Activated CD8-positive, alpha-beta memory T cell treated with anti-CD3 and anti-CD28 coated beads for 4 hours (primary cell): ENCODE measurements around the gene PPFIBP2.
"Not testable (repeated sequence)": the region's sequence is repeated elsewhere in the genome, so short reads cannot be mapped to it uniquely, and the experiment has no call there.

Experiments used
- DNase-seq, 2 donors: peaks; one replicate each; pipeline ENCODE4 v3.0.0-alpha.2; 2020; ENCODE audit warnings: low read depth in 2 of 2

The PPFIBP2 gene

DNA sequence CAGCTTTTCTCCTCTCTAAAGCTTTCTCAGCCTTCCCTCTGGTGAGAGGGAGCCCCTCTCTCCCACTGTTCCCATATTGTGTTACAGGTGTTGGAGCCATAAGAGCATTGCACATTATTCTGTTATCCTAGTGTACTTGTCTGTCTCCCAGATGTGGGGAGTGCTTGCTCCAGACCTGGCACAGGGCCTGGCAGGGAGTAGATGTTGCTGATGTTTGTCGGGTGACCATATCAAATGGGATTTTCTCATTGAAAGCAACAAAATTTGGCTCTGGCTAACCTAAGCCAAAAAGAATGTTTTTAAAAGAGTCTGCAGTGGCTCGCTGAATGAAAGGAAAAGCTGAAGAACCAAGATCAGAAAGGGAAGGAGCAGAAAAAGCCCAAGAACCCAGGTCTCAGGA is 118.4 kb downstream of the PPFIBP2 start:
- no peak for DNase-seq

DNA sequence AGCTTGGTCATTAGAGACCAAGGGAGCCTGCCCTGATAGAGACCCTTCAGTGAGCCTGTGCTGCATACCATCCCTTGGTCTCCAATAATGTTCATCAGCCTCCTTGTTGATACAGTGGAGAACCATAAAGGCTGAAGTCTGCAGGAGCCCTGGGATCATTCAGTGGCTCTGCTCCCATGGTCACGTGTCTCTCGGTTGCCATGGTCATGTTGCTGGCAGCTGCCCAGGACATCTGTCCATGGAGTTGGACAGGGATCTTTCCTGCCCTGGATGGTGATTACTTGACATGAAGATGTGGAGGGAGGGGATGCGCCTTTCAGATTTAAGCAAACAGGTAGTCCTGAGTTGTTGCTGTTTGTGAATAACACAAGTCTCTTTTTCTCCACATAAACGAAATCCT is 121.3 kb downstream of the PPFIBP2 start:
- DNase-seq: no peak

DNA sequence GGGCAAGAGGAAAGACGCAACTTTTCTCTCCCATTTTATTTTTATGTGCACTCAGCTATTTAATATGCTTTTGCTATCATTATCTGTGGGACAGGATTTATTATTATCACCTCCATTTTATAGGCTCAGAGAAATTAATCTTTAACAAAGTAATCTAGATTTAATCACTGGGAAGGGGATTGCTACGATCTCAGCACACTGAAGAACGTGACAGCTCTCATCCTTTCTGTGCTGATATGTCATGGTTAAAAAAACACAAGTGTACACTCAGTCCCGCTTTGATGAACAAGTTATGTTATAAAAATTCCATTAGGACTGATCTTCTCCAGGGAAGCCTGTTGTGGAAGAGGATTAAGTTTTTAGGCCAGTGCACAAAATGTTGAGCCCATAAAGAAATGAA is 121.9 kb downstream of the PPFIBP2 start:
- DNase-seq: no peak

DNA sequence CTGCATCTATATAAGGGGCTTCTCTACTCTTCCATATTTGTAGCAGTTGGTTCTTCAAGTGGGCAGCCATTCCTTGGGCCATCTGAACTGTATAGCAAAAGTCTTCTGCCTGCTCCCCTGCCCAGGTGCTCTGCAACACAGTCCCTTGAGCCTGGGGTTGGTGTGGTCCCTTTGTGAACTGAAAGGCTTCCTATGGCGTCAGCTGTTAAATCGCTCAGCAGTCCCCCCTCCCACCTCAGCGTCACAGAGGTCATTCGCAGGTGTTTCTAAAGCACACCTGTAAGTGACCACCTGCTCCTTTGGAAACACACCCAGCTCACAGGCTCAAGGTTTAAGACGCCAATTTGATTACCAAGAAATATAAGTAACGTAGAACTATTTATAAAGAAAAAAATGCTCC is 122.6 kb downstream of the PPFIBP2 start:
- no peak for DNase-seq

DNA sequence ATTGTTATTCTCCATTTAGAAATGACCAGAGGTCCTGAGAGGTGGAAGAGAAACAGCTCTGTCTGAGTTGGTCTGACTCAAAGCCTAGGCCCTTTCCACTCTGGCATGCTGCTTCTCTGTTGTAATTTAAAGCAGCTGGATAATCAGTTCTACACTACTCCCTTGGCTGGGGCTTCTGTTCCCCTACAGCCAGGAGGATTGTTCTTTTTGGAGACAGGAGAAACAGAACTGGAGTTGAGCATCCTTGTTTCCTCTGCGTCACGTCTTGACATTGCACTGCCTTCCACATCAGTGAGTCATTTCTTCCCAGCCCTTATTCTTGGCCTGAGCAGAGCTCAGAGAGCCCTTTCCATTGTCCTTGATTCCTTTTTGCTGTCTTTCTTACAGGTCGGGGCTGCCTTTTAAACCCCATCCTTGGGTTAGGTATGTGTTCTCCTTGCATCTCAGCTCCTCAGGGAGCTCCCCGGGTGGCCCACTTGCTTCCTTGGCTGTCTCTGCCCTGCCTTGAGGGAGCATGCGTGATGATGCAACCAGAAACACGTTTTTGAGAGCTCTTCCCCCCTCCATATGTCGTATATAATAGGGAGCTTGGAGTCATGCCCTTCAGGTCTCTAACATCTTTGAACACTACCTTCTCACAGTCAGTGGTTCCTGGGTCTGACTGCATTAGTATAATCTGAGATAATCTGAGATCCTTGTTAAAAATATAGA is 123.8 kb downstream of the PPFIBP2 start:
- DNase-seq: no peak

DNA sequence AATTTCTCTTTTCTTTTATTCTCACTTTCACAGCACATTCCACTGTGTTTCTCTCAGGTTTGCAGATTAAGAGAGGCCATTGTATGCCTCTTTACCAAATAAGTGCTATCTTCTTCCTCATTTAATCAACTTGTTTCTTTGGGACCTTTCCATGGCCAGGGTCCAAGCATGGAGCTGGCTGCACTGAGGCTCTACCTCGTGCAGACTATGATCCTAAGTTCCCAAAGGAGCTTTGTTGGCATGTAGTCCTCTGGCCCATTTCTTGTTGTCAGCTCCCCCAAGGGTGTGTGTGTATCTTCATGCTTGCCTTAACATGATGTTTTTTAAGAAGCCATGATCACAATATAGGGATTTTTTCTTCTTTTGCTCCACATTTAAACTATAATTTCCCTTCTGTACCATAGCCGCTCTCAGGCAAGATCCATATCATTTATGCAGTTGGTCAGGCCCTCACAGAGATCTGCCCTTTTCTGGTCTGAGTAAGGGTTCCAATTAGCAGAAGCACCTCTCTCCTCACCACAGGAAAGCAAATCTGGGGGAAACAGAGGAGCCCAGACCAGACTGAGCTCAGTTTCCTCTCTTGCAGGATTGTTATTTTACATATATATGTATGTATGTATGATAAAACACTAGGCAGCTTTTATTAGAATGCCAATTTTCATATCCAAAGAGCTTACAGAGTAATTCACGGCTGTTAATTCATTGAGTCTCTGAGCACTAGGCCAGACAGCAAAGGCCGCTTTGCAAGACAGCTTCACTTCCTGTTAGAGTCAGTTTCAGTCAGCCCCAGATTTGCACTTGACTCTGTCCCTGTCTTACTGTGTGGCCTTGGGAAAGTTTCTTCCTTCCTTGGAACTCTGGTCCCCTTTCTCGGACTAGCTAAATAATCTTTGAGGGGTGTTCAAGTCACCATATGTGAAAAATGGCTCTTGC is 125.2 kb downstream of the PPFIBP2 start:
- DNase-seq: no peak

DNA sequence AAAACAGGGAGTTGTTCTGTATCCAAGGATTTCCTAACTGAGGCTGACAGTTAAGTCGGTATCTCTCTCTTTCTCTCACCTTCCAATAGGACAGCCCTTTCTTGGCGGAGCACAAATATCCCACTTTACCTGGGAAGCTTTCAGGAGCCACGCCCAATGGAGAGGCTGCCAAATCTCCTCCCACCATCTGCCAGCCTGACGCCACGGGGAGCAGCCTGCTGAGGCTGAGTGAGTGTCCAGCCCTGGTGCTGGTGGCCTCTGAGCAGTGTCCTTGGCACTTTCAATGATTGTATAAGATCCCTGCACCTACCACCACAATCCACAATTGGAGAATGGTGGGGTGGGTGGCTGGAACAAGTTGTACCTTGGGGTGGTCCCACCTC is 125.8 kb downstream of the PPFIBP2 start:
- DNase-seq: no peak

DNA sequence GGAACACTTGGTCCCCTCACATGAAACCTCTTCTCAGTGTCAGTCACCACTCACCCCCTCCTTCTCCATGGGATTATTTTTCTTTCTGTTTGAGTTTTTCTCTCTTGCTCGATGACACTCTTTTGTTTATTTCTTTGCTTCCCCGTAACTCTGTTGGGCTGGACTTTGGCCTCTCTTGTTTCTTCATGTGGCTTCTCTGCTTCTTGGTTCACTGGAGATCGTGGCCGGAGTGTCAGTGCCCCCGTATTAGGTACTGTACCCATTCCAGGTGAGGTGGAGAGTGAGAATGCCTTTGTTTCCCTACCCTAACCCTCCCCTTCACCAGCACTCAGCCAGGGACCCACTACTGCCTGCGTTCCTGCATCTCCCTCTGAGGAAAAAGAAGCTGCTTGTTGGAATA is 127.0 kb downstream of the PPFIBP2 start:
- no peak for DNase-seq

DNA sequence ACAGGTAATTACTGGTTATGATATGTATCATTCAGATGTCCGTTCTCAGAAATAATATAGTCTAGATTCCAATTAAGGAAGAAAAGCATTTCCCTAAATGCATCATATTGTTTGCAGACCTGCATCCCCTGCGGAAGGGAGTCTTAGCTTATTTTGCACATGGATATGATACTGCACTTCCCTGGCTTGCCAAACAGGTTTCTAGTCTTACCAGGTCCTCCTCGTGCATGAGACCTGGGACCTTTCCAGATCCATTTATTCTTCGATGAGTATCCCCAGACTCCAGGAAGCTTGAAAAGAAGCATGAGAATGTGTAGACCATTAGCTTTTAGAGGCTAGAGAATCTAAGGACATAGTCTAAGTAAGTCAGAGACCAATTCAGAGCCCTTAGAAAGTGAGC is 128.9 kb downstream of the PPFIBP2 start:
- no peak for DNase-seq

DNA sequence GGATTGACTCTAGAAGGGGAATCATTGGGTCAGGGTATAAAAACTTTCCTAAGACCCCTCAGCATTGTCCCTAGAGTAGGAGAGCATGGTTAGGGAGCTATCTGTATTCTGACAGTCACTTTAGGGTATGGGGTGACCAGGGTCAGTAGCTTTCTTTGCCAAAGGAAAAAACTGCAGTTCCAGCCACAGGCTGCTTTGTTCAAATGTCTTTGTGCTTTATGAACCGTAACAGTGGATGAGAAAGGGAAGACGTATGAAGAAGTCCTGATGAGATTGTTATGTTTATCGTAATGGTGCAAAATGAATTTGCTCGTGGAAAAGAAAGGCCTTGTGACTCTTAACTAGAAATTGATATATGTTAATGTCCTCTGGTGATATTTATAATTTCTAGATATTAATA is 129.5 kb downstream of the PPFIBP2 start:
- DNase-seq: no peak

DNA sequence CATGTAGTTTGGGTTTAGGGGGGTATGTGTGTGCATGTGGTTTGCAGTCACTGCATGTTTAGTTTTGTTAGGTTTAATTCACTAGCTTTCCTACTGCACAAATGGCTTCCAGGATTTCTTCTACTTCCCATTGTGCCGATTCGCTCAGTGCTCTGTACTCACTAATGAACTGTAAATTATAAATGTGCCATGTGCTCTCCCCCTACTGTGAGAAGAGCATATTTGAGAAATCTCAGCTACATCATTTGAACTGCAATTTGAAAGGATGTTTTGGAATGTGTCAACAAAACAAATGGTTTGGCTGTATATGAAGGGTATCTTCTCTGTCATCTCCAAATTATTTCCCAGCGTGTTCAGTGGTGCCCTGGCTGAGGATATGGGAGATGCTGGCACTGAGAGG is 131.4 kb downstream of the PPFIBP2 start:
- DNase-seq: no peak

DNA sequence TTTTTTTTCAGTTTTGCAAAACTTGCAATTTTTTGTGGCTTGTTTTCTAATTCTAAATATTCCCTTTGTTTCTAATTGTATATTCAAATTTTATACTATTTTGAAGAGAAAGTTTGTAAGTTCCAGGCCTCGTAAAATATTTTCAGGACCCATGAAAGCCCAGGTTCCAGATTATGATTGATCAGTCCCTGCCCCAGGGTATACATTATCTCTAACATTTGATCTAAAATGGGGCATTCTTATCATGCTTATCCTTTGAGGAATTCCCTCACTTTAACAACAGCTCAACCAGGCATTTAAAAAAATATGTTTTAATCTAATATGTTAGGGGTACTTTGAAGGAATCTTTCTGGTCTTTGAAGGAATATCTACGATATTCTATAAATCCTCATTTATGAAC is 133.1 kb downstream of the PPFIBP2 start:
- no peak for DNase-seq

DNA sequence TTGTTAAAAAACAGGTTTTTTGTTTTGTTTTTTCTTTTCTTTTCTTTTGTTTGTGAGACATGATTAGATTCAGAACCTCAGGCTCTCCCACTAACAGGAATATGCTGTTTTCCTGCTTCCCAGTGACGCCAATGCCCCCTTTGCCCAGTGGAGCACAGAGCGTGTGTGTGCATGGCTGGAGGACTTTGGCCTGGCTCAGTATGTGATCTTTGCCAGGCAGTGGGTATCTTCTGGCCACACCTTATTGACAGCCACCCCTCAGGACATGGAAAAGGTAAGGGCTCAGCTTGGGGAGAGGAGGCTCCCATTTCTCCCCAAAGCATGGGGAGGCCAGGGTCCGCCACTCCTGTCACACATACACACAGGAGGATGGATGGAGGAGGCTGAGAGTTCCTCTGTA is 134.5 kb downstream of the PPFIBP2 start:
- no peak for DNase-seq

DNA sequence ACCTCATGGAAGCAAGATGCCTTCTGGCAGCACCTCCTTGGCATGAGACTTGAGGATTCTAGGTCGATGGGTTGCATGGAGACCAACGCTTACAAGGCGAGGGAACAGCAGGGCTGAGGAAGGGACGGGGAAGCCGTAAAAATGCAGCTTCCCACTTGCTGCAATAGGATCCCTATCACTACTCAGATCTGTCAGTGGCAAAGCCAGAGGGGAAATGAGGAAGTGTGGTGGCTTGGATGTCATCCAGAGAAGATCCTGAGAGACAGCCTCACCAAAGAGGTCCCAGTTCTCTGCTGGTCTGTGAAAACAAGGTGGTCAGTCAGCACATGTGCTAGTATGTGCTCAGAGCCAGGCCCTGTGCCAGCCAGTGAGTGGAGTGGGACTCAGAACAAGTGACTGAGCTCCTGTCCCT is 137.3 kb downstream of the PPFIBP2 start:
- DNase-seq: no peak

DNA sequence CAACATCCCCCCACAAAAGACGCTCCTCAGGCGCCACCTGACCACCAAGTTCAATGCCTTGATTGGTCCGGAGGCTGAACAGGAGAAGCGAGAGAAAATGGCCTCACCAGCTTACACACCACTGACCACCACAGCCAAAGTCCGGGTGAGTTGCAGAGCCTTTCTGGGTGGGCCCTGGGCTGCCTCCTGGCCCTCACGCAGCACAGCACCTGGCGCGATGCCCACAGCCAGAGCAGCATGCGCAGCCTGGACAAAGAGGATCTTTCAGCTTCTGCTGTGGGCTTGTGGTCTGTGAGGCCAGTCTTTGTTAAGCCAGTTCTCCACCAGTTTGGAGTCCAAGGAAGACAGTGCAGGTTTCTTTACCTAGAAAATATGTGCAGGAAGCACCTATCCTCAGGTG is 137.9 kb downstream of the PPFIBP2 start:
- DNase-seq: no peak

DNA sequence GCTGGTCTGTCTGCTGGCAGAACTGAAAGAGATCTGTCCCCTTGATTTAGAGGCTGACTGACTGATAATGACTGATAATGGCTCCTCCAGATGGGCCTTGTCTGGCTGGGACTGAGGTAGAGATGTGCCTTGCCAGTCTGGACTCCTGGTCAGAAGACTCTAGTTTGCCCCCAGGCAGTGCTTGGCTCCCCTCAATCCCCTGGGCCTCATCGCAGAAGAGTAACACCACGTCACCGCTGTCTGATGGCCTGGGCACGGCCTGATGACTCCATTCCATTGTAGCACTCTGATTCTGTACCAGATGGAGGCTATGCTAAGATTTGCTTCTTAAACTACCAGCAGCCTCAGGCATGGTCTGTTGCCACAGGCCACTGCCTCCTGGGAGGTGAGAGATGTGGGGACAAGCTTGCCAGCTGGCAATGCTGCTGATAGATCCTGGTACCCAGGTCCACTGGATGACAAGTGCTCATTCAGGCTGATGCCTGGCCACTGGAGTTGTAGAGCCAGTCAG is 140.5 kb downstream of the PPFIBP2 start:
- DNase-seq: no peak

DNA sequence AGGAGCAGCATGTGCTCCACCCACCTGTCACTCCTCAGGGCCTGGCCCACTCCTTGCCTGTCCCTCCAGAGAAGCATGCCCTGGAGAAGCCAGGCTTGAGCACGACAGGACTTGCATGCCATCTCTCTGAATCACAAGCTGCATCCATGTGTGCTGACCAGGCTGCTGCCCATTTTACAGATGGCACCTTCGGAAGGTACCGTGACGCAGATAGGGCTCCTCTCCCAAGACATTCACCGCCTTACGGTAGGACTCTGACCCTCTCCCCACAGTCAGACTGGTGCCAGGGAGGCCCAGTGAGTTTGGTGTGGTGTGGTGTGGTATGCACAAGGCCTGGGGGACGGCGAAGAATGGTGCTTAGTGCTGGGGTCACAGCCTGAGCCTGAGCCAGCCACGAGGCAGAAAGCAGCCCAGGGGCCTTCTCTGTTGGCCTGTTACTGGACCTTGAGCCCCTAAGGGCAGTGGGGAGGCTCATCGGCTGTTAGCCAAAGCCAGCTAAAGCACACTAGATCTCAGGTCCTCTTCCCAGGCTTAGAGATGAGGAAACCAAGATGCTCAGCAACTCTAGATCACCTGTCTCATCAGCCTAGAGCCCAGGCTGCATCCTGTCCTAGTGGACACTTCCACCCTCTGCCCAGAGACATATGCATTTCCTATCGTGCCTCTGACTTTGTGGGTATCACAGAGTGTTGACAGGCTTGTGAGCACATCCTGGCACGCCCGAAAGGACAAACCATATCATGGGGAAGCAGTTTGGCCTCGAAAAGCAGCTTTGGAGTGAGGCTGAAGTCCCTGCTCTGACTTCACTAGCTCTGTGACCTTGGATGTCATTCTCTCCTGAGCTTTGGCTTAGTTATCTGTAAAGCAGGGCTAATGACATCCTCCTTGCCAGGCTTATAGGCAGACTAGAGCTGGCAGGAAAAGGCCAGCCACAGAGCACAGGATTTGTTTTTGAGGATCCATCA is 141.7 kb downstream of the PPFIBP2 start:
- DNase-seq: no peak

DNA sequence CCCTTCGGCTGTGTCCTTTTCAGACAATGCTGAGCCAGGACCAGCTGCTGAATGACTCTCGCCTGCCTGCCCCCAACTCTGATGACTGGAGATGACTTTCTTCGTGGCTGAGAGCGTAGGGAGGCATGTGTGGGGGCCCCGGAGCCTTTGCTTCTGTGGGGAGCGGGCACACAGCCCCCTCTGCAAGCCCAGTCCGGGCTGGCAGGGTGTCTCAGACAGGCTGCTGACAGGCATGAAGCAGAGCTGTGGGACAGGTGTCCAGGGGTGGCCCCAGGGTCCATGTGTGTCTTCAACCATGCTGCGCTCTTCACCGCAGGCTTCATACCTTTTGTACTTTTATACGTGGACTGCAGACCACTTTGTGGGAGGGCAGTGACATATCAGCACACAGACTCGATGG is 142.9 kb downstream of the PPFIBP2 start:
- no peak for DNase-seq

DNA sequence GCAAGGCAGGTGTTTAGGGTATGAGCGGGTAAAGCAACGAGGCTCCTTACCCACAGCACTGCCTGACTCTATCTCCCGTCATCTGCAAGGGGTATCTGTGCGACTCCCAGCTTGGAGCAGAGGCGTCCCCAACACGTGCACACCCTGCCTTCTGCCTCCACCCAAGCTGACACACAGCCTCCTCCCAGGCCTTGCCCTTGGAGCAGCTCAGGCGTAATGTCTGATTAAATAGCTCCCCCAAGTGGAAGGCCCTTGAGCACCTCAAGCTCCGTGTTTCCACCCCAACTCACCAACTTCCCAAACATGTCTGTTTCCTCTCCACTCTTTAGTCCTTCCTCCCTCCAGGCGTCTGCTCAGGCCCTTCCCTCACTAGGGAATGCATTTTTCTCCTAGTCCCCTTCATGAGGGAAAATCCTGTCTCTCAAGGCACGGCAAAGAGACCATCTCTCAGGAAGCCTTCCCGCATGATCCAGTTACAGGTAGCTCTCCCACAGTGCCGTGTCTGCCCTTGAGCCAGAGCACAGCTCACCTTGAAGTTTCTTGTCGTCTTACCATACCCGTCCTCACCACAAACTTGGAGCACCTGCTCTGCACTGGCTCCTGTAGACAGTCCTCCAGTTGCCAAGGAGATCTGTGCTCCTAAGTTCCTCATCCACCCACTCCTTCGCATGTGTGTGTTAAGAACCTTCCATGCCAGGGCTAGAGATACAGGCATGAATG is 143.7 kb downstream of the PPFIBP2 start:
- no peak for DNase-seq

DNA sequence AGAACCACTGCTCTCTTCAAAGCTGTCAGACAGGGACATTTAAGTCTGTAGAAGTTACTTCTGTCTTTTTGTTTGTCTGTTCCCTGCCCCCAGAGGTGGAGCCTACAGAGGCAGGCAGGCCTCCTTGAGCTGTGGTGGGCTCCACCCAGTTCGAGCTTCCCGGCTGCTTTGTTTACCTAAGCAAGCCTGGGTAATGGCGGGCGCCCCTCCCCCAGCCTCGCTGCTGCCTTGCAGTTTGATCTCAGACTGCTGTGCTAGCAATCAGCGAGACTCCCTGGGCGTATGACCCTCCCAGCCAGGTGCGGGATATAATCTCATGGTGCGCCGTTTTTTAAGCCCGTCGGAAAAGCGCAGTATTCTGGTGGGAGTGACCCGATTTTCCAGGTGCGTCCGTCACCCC is 149.7 kb downstream of the PPFIBP2 start:
- not testable (repeated sequence) for DNase-seq

DNA sequence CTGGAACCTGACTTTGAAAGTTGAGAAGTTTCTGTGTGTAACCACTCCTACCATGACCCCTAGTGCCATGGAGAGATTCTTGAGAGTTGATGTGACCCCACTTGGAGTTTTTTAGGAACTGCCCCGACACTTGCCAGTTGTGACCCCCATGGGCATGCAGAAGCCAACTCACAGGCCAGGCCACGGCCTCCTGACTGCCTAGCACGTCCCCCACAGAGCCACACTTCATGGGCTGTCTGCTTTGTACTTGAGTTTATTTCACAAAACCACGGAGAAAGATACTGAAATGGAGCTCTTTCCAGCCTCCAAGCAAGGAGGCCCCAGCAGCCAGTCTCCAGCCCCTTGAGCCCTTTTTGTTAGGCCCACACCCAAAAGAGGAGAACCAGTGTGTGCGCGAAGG is 151.1 kb downstream of the PPFIBP2 start:
- no peak for DNase-seq
